ENCODE data around the gene DYTN. TPM values are rescaled to one million over a fixed set of nuclear protein-coding genes. Genes with fewer than 3 reads are reported as not detected.

Gene DYTN
- total and polyA plus RNA-seq, 4 donors, result not detected

- TF ChIP-seq GABPA (IDR thresholded peaks at IDR 0.05 in 1 of 2, conservative IDR thresholded peaks at IDR 0.05 in 1 of 2), result no peak
Measured at GRCh38 chr2:206626108-206626507, 92.1 kb downstream of the DYTN start (continued).

GRCh38 chr2:206619011-206619410, 99.2 kb downstream of the DYTN start:
- Histone ChIP-seq H3K9ac (ENCODE audit: low read depth in 1 of 2, low read length in 2 of 2) (no peak overlapping the region), H3K27ac (ENCODE audit: low read depth in 1 of 2, low read length in 2 of 2) (no peak overlapping the region), H3K36me3 (ENCODE audit: control insufficient read depth in 4 of 4, insufficient read depth in 3 of 4, low read depth in 1 of 4, low read length in 3 of 4) (no peaks in the 10 kb centered on the region), H3K4me1 (ENCODE audit: control insufficient read depth in 4 of 4, insufficient read depth in 4 of 4, low read length in 3 of 4) (no peaks in the 10 kb centered on the region), H3K27me3 (ENCODE audit: control insufficient read depth in 4 of 4, insufficient read depth in 4 of 4, low read length in 3 of 4) (no peaks in the 10 kb centered on the region), H3K4me3 (ENCODE audit: low read depth in 1 of 3, low read length in 3 of 3) (no peak overlapping the region), H3K9me3 (ENCODE audit: control insufficient read depth in 4 of 4, low read length in 3 of 4) (no peaks in the 10 kb centered on the region)
- TF ChIP-seq EGR1 (IDR thresholded peaks at IDR 0.05; ENCODE audit: low read depth in 2 of 2), result no peak
- TF ChIP-seq GABPA (IDR thresholded peaks at IDR 0.05 in 1 of 2, conservative IDR thresholded peaks at IDR 0.05 in 1 of 2), result no peak
- no peak for TF ChIP-seq NR2F2 (IDR thresholded peaks at IDR 0.05)
- TF ChIP-seq FOXA1 (IDR thresholded peaks at IDR 0.05), result no peak
- TF ChIP-seq REST (IDR thresholded peaks at IDR 0.05), result no peak
- no peak for TF ChIP-seq HNF4A (conservative IDR thresholded peaks at IDR 0.05)
- TF ChIP-seq HNF4G (IDR thresholded peaks at IDR 0.05), result no peak
- TF ChIP-seq ATF3 (IDR thresholded peaks at IDR 0.05), result no peak
- no peak for TF ChIP-seq RAD21 (IDR thresholded peaks at IDR 0.05)
- TF ChIP-seq RXRA (IDR thresholded peaks at IDR 0.05), result no peak
- no peak for TF ChIP-seq MAX (IDR thresholded peaks at IDR 0.05)
- TF ChIP-seq JUND (IDR thresholded peaks at IDR 0.05), result no peak
- TF ChIP-seq YY1 (IDR thresholded peaks at IDR 0.05), result no peak
- TF ChIP-seq ZBTB33 (IDR thresholded peaks at IDR 0.05), result no peak
- TF ChIP-seq SP1 (IDR thresholded peaks at IDR 0.05), result no peak
- no peak for TF ChIP-seq TAF1 (conservative IDR thresholded peaks at IDR 0.05)
- TF ChIP-seq CTCF (IDR thresholded peaks at IDR 0.05; ENCODE audit: low read depth, low read length, missing input control), result no peak
- TF ChIP-seq FOXA2 (IDR thresholded peaks at IDR 0.05), result no peak
- WGBS, result 80% methylated on average over 3 of the region's 3 CpGs
- no peak for DNase-seq (ENCODE audit: low spot score)

Measured in liver (tissue), 9 donors.